DOHH2 (cell line): ENCODE data around the gene FRK.

Experiments used
- CTCF ChIP-seq: fragments of 200-600 bp; sonication (generic); IDR thresholded peaks from one replicate; pipeline ENCODE4 v1.5.1; 2014; ENCODE audit warnings: antibody characterized with exemption, mild to moderate bottlenecking, low read depth, low read length; ENCODE audit not compliant: poor library complexity, severe bottlenecking
- EZH2phosphoT487 ChIP-seq: fragments of 200-600 bp; sonication (generic); IDR thresholded peaks from 2 replicates; pipeline ENCODE4 v1.6.1; 2017; ENCODE audit warnings: borderline replicate concordance, mild to moderate bottlenecking, antibody characterized with exemption, low read length, moderate library complexity, mixed read lengths

GRCh38 chr6:116072368-116072767, 11.7 kb upstream of the FRK start:
- TF ChIP-seq CTCF (no peak), EZH2phosphoT487 (no peak)
